GM12872 (cell line): ENCODE measurements around the gene TUBB4B.
A peak's percentile ranks its signal among the peaks of the same experiment; 100 is the strongest.

Source experiments
- TF ChIP-seq, protein P1 (sequence below): IDR thresholded peaks from 3 replicates; pipeline ENCODE4 v1.5.1; 2011; ENCODE audit warnings: low read depth, mild to moderate bottlenecking, low read length, moderate library complexity; ENCODE audit not compliant: insufficient read depth

Gene TUBB4B

DNA sequence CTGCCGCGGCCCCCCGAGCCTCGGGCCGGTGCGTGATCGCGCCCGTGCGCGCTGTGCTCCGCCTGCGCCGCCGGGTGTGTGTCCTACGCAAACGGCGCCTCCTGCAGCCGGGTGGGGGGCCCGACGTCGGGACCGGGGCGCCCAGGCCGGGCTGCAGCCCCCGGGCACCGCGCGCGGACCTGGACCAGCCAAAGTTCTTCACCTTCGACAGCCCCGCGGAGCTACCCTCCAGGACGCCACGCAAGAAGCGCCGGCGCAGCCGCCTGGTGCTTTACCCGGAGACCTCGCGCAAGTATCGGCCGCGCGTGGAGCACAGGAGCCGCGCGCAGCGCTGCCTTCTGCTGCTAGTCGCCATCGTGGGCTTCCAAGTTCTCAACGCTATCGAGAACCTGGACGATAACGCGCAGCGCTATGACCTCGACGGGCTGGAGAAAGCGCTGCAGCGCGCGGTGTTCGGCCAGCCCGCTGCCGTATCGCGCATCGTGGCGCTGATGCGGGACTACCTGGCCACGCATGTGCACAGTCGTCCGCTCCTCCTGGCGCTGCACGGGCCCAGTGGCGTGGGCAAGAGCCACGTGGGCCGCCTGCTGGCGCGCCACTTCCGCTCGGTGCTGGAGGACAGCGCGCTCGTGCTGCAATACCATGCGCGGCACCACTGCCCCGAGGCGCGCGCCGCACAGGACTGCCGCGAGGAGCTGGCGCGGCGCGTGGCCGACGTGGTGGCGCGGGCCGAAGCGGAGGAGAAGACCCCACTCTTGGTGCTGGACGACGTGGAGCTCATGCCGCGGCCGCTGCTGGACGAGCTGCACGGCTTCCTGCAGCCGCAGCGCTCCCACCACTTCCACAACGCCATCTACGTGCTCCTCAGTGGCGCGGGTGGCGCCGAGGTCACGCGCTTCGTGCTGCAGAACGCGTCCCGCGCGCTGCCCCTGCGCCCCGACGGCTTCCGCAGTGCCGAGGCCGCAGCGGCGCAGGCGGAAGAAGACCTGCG lies 37.9 kb downstream of the TUBB4B start:
- TF ChIP-seq, protein P1, sequence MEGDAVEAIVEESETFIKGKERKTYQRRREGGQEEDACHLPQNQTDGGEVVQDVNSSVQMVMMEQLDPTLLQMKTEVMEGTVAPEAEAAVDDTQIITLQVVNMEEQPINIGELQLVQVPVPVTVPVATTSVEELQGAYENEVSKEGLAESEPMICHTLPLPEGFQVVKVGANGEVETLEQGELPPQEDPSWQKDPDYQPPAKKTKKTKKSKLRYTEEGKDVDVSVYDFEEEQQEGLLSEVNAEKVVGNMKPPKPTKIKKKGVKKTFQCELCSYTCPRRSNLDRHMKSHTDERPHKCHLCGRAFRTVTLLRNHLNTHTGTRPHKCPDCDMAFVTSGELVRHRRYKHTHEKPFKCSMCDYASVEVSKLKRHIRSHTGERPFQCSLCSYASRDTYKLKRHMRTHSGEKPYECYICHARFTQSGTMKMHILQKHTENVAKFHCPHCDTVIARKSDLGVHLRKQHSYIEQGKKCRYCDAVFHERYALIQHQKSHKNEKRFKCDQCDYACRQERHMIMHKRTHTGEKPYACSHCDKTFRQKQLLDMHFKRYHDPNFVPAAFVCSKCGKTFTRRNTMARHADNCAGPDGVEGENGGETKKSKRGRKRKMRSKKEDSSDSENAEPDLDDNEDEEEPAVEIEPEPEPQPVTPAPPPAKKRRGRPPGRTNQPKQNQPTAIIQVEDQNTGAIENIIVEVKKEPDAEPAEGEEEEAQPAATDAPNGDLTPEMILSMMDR, result no peak

DNA sequence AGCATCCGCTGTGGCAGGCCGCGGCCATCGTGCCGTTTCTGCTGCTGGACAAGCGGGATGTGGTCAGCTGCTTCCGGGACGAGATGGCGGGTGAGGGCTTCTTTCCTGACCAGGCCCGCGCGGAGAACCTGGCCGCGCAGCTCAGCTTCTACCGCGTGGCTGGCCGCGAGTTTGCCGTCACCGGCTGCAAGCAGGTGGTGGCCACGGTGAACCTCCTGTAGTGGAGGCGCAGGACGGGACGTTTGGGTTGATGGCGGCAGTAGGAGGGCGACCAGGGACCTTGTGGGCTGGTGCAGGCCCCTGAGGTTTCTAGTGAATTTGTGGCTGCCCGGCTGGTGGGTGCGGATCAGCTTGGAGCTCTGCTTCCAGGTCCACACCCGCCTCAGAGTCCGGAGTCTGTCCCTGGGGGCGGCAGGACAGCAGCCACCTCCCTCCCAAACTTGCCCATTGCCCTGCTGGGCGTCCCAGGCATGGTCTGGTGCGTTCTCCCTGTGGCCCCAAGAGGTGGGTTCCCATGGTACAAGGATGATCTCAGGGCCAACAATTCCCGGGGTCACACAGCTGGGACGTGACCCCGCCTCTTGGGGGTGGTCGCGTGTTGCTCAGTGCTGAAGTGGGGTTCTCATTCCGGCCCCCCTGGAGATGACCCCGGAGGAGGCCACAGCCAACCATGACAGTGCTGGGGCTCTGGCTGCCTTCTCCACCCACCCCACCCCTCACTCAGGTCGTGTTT lies 38.8 kb downstream of the TUBB4B start:
- TF ChIP-seq, protein P1, result no peak

DNA sequence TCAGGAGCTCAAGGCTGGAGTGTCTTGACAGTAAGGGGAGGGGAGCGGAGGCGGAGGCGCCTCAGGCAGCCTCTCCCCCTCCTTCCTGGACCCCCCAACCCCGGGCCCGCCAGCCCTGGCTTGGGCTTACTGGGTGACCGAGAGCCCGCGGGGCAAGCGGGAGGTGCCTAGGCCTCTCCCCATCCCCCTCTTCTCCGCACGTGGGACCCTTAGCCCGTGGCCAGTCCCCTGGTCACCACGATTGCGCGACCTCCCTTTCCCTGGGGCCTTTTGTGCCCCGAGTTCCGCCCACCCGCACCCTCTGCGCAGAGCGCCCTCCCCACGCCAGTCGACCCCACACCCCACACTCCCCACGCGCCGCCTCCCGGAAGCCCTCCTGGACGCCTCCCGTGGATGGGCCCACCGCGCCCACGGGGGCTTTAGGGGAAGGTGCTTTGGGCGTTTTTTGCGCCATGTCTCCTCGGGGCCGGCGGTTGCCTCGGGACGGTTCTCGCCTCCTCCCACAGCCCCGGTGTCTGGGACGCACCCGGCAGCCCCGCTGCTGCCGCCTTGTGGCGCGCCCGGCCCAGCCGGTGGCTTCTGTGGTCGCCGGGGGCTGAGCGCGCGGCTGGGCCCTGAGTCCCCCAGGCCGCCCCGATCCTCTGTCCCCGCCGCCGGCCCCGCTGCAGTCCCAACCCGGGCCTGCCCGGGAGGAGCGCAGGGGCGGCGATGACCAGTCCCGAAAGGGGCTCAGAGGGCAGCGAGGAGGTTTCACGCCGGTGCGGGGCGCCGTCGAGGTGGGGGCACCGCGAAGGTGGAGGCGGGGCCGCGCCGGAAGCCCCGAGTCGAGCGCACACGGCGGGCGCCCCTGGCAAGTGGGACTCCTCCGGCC lies 39.6 kb downstream of the TUBB4B start:
- TF ChIP-seq, protein P1, result peak; percentile 58

DNA sequence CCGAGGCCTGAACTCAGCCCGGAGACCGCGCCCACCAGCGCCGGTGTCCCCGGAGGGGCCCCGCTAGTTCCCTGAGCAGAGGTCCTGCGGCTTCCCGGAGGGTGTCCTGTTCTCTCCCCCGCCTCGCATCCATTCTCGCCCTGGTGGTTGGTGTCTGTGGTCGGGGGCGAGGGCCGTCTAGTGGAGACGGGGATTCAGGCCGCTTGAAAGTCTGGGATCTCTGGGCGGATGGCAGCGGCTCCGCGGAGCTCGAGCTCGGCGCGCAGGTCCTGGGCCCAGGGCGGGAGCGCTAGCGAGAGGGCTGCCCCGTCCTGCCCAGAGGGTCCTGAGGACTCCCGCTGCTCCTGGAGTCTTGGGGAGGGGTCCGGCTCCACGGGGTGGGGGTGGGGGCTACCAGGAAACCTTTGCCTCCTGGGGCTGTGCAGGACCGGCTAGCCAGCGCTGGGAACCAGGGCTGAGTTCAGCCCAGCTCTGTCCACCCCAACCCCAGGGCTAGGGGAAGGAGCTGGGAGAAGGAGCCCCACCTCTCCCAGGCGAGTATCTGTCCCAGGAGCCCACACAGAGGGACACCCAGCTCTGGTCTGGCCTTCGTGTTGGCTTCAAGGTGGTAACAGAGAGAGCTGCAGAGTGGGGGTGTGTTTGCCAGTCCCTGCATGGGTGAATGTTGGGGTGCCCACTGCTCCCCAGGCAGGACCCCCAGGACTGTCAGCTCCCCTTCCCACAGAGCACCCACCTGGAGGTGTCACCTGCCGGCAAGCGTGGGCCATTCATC lies 40.4 kb downstream of the TUBB4B start:
- TF ChIP-seq, protein P1, result no peak

DNA sequence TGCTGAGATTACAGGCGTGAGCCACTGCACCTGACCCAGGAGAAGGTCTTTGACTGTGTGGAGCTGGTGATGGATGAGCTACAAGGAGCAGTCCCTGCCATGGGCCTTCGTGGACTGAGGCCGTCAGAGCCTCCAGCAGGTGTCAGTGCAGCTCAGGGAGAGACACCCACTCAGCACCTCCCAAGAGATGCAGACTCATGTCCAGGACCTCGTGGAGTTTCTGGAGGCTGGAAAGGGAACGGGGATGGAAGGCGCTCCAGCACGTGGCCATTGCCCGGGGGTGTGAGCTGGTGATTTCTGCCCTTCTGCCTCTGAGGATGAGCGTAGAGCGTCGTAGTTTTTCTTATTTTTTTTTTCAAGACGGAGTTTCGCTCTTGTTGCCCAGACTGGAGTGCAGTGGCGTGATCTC lies 45.9 kb downstream of the TUBB4B start:
- TF ChIP-seq, protein P1, result peak; percentile 68

DNA sequence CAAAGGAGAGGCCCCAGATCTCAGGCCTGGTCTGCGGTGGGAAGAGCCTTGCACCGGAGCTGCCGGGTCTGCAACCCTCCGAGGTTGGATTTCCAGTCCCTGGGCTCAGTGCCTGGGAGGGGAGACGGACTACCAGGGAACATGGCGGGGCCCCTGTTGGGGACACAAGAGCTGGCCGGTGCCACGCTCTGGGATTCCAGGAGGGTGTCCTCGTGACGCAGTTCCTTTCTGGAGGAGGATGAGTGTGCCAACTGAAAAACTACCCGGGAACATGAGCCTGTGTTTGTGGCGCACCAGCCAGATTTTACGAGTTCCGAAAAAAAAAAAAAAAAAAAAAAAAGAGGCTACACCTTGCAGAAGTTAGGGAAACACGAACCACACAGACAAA lies 52.0 kb downstream of the TUBB4B start:
- TF ChIP-seq, protein P1, result no peak
